Prostate gland (tissue), 2 donors: Measurements from ENCODE around the gene CCDC177. TPM values are rescaled to one million over a fixed set of nuclear protein-coding genes. Genes with fewer than 3 reads are reported as not detected.

ENCODE experiments used
- DNase-seq: peaks from one replicate; pipeline ENCODE4 v3.0.0-alpha.2; 2019; ENCODE audit warnings: low spot score
- H3K27ac ChIP-seq, 2 donors: fragments of 200-600 bp; sonication (generic); 2 replicates each; pipeline ENCODE4 v1.5.1; 2017 to 2019
- H3K27me3 ChIP-seq: fragments of 200-600 bp; sonication (generic); replicated peaks from 2 replicates; pipeline ENCODE4 v1.5.1; 2019; ENCODE audit not compliant: insufficient read depth
- H3K36me3 ChIP-seq, 2 donors: fragments of 200-600 bp; sonication (generic); 1 replicate in 1 of 2; 2 replicates in 1 of 2; pipeline versions ENCODE4 v1.5.1 to v1.8.1; 2017 to 2019
- H3K4me1 ChIP-seq: fragments of 200-600 bp; sonication (generic); replicated peaks from 2 replicates; pipeline ENCODE4 v1.5.1; 2019
- H3K4me3 ChIP-seq, 2 donors: fragments of 200-600 bp; sonication (generic); 2 replicates each; pipeline ENCODE4 v1.5.1; 2017 to 2019
- H3K9me3 ChIP-seq: fragments of 200-600 bp; sonication (generic); 2 replicates; pipeline ENCODE4 v1.5.1; 2017
- POLR2A ChIP-seq: fragments of 450-650 bp; IDR thresholded peaks from one replicate; pipeline ENCODE4 v1.6.1; 2016; ENCODE audit warnings: antibody characterized with exemption, mild to moderate bottlenecking
- POLR2AphosphoS5 ChIP-seq: sonication (generic); formaldehyde crosslinking; IDR thresholded peaks from one replicate; pipeline ENCODE4 v1.6.1; 2017; ENCODE audit warnings: antibody characterized with exemption
- WGBS: methylation state at CpG from one replicate; pipeline ENCODE4 v1.1.5; 2018; 5-methylcytosine and 5-hydroxymethylcytosine counted together
- intact Hi-C: fragments of 100-400 bp; cut with DNase I; formaldehyde crosslinking; loops from one replicate; pipeline ENCODE4 v1.14.2; 2022
- total RNA-seq, 2 donors: library from RNA; depleted of rRNA; stranded (reverse); fragments of >200 nt; gene quantifications; one replicate each; pipeline ENCODE4 v1.1.0, GENCODE V29; 2016
- TF ChIP-seq, protein P1 (sequence below), 4 experiments: fragments of 200-600 bp in 2 of 4; fragments of 450-650 bp in 2 of 4; sonication (generic) in 2 of 4; IDR thresholded peaks; 1 replicate in 3 of 4; 2 replicates in 1 of 4; pipeline ENCODE4 v1.5.1; 2016 to 2019; ENCODE audit warnings: antibody characterized with exemption in 4 of 4, mild to moderate bottlenecking in 2 of 4, moderate library complexity in 2 of 4

CCDC177 gene
- total RNA-seq, 2 donors from 2014 or later, result 0.28 TPM; not detected in 1

DNA sequence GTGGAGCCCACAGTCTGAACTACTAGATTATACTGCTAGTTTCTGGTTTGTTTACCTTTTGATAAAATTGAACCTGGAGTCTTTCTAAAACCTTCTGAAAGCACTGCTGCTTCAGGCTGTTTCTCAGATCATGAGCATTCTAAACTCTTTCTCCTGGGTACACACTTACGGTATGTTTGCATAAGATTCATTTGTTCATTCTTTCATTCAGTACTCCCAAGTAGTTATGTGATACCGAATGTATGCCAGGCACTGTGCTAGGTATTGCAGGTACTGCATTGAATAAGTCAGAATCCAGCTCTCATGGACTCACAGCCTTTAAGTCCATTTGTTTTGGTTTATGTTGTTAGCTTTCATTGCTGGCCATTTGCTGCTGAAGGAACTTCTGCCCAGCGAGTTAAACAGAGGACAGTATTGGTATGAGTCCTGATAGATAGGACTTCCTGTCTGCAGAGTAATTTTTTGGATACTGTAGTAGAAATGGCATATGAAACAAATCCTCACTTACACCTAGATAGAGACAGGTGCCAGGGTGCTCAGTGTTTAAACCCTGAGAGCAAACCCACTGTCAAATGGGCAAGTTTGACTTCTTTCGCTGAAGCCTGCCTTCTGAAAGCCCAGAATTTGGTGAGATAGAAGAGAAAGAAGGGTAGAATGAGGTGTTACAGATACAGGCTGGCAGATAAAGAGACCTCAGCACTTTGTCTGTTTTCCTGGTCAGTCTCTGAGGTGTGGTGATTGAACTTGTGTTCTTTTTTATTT lies 38.8 kb upstream of the CCDC177 start:
- H3K4me3 ChIP-seq, result peak overlapping the region; percentile 83 to 90
- H3K9me3 ChIP-seq, result no peaks in the 10 kb centered on the region
- 47% methylated on average over 4 of the region's 4 CpGs for WGBS
- H3K27ac ChIP-seq, result peak overlapping the region; percentile 94 to 95
- H3K27me3 ChIP-seq, result no peaks in the 10 kb centered on the region
- DNase-seq, result no peak
- H3K36me3 ChIP-seq, result no peaks in the 10 kb centered on the region
- intact Hi-C loops, result loop anchor here (5.0 kb wide), 2 partner anchors 59 to 99 kb away; no protein-coding TSS in a partner anchor
- TF ChIP-seq POLR2AphosphoS5, result no peak
- TF ChIP-seq, protein P1, sequence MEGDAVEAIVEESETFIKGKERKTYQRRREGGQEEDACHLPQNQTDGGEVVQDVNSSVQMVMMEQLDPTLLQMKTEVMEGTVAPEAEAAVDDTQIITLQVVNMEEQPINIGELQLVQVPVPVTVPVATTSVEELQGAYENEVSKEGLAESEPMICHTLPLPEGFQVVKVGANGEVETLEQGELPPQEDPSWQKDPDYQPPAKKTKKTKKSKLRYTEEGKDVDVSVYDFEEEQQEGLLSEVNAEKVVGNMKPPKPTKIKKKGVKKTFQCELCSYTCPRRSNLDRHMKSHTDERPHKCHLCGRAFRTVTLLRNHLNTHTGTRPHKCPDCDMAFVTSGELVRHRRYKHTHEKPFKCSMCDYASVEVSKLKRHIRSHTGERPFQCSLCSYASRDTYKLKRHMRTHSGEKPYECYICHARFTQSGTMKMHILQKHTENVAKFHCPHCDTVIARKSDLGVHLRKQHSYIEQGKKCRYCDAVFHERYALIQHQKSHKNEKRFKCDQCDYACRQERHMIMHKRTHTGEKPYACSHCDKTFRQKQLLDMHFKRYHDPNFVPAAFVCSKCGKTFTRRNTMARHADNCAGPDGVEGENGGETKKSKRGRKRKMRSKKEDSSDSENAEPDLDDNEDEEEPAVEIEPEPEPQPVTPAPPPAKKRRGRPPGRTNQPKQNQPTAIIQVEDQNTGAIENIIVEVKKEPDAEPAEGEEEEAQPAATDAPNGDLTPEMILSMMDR (IDR thresholded peaks at IDR 0.05), result no peak
- TF ChIP-seq POLR2A, result no peak
- H3K4me1 ChIP-seq, result peaks cover 11% of the 10 kb centered on the region

DNA sequence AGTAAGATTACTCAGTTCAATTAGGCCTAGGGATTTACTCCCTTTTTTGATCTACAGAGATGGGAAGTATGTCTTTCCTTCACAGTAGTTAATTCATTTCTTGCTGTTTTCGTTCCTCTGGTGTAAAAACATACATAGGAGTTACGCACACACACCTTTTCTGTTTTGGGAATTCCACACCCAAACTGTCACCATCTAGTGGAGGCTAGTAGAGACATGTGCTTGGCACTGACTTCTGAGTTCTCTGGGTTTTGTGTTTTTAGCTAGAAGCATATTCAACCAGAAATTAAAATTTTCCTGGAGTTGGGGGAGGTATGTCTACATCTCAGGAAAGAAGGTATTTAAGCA lies 38.1 kb upstream of the CCDC177 start:
- DNase-seq, result peak; percentile 44
- Histone ChIP-seq H3K4me3 (peak overlapping the region; percentile 83 to 90), H3K27me3 (no peaks in the 10 kb centered on the region), H3K9me3 (no peaks in the 10 kb centered on the region), H3K36me3 (no peaks in the 10 kb centered on the region), H3K4me1 (peaks cover 11% of the 10 kb centered on the region), H3K27ac (peak overlapping the region; percentile 94 to 95)
- TF ChIP-seq POLR2A (no peak), POLR2AphosphoS5 (peak; percentile 51)
- TF ChIP-seq, protein P1 (IDR thresholded peaks at IDR 0.05), result peak in 2 of 4 experiments; percentile 18 to 28
- intact Hi-C loops, result loop anchor here (5.0 kb wide), 2 partner anchors 60 to 100 kb away; no protein-coding TSS in a partner anchor
- 5% methylated on average over 2 of the region's 2 CpGs for WGBS

DNA sequence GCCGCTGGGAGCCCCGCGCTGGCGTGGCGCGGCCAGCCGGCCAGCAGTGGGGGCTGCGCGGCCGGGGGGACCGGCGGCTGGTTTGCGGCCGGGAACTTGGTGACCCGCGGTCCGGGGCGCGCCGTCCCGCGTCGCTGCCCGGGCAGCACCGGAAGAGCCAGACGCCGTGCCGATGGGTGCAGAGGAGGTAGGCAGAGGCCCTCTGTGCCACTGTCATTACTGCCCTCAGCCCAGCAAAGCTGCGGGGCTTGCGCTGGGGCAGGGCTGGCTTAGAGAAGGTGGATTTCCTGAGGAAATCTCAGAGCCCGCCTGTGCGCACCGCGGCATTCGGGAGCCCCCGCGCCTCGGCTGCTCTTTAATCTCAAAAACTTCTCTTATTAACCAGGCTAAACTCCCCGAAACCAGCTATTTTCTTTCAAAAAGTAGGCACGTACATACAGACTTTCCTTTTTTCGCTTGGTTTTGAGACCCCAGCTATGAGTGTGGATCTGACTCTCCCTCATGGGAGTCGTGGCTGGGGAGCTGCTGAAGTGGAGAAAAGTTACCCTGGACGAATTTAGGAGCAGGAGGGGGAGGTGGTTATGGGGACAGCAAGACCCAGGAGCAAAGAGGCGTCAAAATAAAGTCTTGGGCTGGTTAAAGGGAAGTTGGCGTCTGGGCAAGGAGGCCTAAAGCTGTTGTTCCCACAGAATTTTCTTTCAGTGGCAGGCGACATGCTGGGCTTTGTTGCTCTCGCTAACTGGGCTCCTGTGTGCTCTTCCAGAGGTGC lies 37.5 kb upstream of the CCDC177 start:
- Histone ChIP-seq H3K4me3 (peak overlapping the region; percentile 83 to 90), H3K36me3 (no peaks in the 10 kb centered on the region), H3K27me3 (no peaks in the 10 kb centered on the region), H3K4me1 (peaks cover 11% of the 10 kb centered on the region), H3K9me3 (no peaks in the 10 kb centered on the region), H3K27ac (peak overlapping the region; percentile 94 to 95)
- intact Hi-C loops, result loop anchor here (5.0 kb wide), 2 partner anchors 60 to 100 kb away; no protein-coding TSS in a partner anchor
- WGBS, result under 1% methylated on average over 43 of the region's 47 CpGs
- DNase-seq, result peak; percentile 21
- no peak for TF ChIP-seq POLR2AphosphoS5
- TF ChIP-seq, protein P1 (IDR thresholded peaks at IDR 0.05), result no peak
- no peak for TF ChIP-seq POLR2A

DNA sequence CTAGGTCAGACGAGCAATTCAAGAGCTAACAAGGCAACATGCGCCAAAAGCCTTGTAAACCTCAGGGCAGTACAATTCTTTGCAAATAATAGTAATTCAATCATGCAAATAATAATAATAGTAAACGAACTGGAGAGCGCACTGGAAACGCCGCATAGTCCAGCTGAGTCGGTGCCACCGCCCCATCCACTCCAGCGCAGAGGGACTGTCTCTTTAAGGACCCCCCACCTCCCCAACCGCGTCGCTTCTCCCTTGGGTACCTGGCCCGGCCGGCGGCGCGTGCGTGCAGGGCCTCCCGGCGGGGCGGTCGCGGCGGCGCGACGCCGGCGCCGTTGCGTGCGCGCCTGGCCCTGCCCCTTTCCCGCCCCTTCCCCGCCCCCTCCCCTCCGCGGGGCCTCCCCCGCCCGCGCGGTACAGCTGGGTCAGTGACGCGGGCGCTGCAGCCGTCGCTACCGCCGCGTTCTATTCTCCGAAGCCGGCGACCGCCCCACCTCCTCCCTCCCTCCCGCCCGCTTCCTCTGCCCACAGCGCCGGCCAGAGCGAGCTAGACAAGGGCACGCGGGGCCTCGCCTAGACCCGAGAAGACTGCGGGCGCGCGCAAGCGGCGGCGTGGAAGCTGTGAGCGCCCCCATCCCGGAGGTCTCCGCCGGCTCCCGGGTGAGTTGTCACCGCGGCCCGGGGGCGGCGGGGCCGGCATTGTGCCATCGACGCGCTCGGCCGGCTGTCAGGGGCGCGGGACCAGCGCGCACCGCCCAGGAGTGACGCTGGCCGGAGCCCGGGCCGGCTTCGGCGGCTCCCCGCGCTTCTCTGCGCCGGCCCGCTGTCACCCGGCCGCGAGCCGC lies 36.7 kb upstream of the CCDC177 start, which contains the start of gene SUSD6:
TSS of gene SUSD6 (plus strand) at position 425 of the 842 bp plus-strand sequence. CDS start 46,997 bp downstream, outside the sequence.
- Histone ChIP-seq H3K27ac (peak within 1 kb of the TSS; percentile 94 to 95), H3K9me3 (no peaks in the 10 kb centered on the region), H3K4me3 (peak within 1 kb of the TSS; percentile 83 to 90), H3K27me3 (no peaks in the 10 kb centered on the region), H3K36me3 (no peaks in the 10 kb centered on the region), H3K4me1 (peaks cover 7% of the 10 kb centered on the region)
- TF ChIP-seq POLR2AphosphoS5, result peak; percentile 76
- TF ChIP-seq POLR2A, result peak; percentile 75
- TF ChIP-seq, protein P1 (IDR thresholded peaks at IDR 0.05), result no peak
- peak; percentile 91 for DNase-seq
- intact Hi-C loops, result loop anchor here (5.0 kb wide), 2 partner anchors 61 to 101 kb away; no protein-coding TSS in a partner anchor
- WGBS, result under 1% methylated on average over 46 of the region's 105 CpGs
